H9 (cell line): Measurements from ENCODE around the gene FBXL15. TPM values are rescaled to one million over a fixed set of nuclear protein-coding genes. Genes with fewer than 3 reads are reported as not detected.

Source experiments
- DNase-seq: peaks from one replicate; pipeline ENCODE4 v3.0.0-alpha.2; 2017
- H2AFZ ChIP-seq: one replicate; pipeline ENCODE4 v1.6.1; 2013; ENCODE audit warnings: mild to moderate bottlenecking, low read length, control low read depth, moderate library complexity
- H2AK5ac ChIP-seq: 2 replicates; pipeline ENCODE4 v1.6.1; 2013; ENCODE audit warnings: low read length, control low read depth, mixed read lengths; ENCODE audit not compliant: insufficient read length
- H2BK120ac ChIP-seq: one replicate; pipeline ENCODE4 v1.6.1; 2013; ENCODE audit warnings: low read depth, mild to moderate bottlenecking, low read length, control low read depth, inconsistent platforms; ENCODE audit not compliant: poor library complexity, severe bottlenecking
- H2BK12ac ChIP-seq: 2 replicates; pipeline ENCODE4 v1.6.1; 2013; ENCODE audit warnings: low read length, control low read depth, mixed read lengths, low read depth; ENCODE audit not compliant: insufficient read length
- H2BK15ac ChIP-seq: 2 replicates; pipeline ENCODE4 v1.6.1; 2013; ENCODE audit warnings: low read depth, low read length, control low read depth
- H2BK20ac ChIP-seq: one replicate; pipeline ENCODE4 v1.6.1; 2013; ENCODE audit warnings: low read depth, mild to moderate bottlenecking, low read length, control low read depth, inconsistent platforms; ENCODE audit not compliant: poor library complexity, severe bottlenecking
- H2BK5ac ChIP-seq: 2 replicates; pipeline ENCODE4 v1.6.1; 2013; ENCODE audit warnings: low read length, control low read depth, mixed read lengths; ENCODE audit not compliant: insufficient read length
- H3K14ac ChIP-seq: 2 replicates; pipeline ENCODE4 v1.6.1; 2013; ENCODE audit warnings: low read length, control low read depth; ENCODE audit not compliant: insufficient read depth
- H3K18ac ChIP-seq: 2 replicates; pipeline ENCODE4 v1.6.1; 2013; ENCODE audit warnings: low read depth, mild to moderate bottlenecking, mixed read lengths, low read length, control low read depth; ENCODE audit not compliant: insufficient read length
- H3K23ac ChIP-seq: 2 replicates; pipeline ENCODE4 v1.6.1; 2013; ENCODE audit warnings: low read length, control low read depth, mixed read lengths, low read depth; ENCODE audit not compliant: insufficient read length
- H3K23me2 ChIP-seq: 2 replicates; pipeline ENCODE4 v1.6.1; 2013; ENCODE audit warnings: low read depth, mild to moderate bottlenecking, mixed read lengths, low read length, control low read depth; ENCODE audit not compliant: insufficient read length, poor library complexity, severe bottlenecking
- H3K27ac ChIP-seq: 2 replicates; pipeline ENCODE4 v1.5.1; 2013; ENCODE audit warnings: low read length, control low read depth, mixed read lengths, low read depth; ENCODE audit not compliant: insufficient read length
- H3K27me3 ChIP-seq: 2 replicates; pipeline ENCODE4 v1.6.1; 2013; ENCODE audit warnings: low read length, control low read depth, inconsistent platforms; ENCODE audit not compliant: insufficient read depth
- H3K4ac ChIP-seq: 2 replicates; pipeline ENCODE4 v1.6.1; 2013; ENCODE audit warnings: low read depth, mild to moderate bottlenecking, control low read depth, inconsistent platforms, low read length, moderate library complexity
- H3K4me1 ChIP-seq: 2 replicates; pipeline ENCODE4 v1.6.1; 2013; ENCODE audit warnings: low read length, control low read depth, inconsistent platforms; ENCODE audit not compliant: insufficient read depth
- H3K4me2 ChIP-seq: 2 replicates; pipeline ENCODE4 v1.6.1; 2013; ENCODE audit warnings: low read length, control low read depth, mixed read lengths; ENCODE audit not compliant: insufficient read length, insufficient read depth
- H3K56ac ChIP-seq: 2 replicates; pipeline ENCODE4 v1.6.1; 2013; ENCODE audit warnings: low read depth, mild to moderate bottlenecking, mixed read lengths, low read length, control low read depth; ENCODE audit not compliant: insufficient read length
- H3K79me1 ChIP-seq: 2 replicates; pipeline ENCODE4 v1.6.1; 2013; ENCODE audit warnings: low read depth, mild to moderate bottlenecking, moderate library complexity, low read length, control low read depth, inconsistent platforms; ENCODE audit not compliant: insufficient read depth, poor library complexity, severe bottlenecking
- H3K79me2 ChIP-seq: 2 replicates; pipeline ENCODE4 v1.6.1; 2013; ENCODE audit warnings: low read length, control low read depth, inconsistent platforms; ENCODE audit not compliant: insufficient read depth
- H3K9ac ChIP-seq: 2 replicates; pipeline ENCODE4 v1.6.1; 2013; ENCODE audit warnings: low read length, control low read depth, mixed read lengths; ENCODE audit not compliant: insufficient read length; ENCODE audit errors: extremely low read depth
- H3K9me3 ChIP-seq: one replicate; pipeline ENCODE4 v1.6.1; 2013; ENCODE audit warnings: low read depth, low read length, inconsistent platforms; ENCODE audit not compliant: control insufficient read depth
- H3T11ph ChIP-seq: one replicate; pipeline ENCODE4 v1.6.1; 2013; ENCODE audit warnings: mild to moderate bottlenecking, low read length, control low read depth, inconsistent platforms
- H4K20me1 ChIP-seq: one replicate; pipeline ENCODE4 v1.6.1; 2013; ENCODE audit not compliant: control insufficient read depth, insufficient read length, insufficient read depth
- H4K5ac ChIP-seq: 2 replicates; pipeline ENCODE4 v1.6.1; 2013; ENCODE audit warnings: low read depth, mild to moderate bottlenecking, mixed read lengths, low read length, control low read depth; ENCODE audit not compliant: insufficient read length
- H4K8ac ChIP-seq: replicated peaks from 2 replicates; pipeline ENCODE4 v1.6.1; 2013; ENCODE audit warnings: low read length, control low read depth, mixed read lengths, low read depth; ENCODE audit not compliant: insufficient read length
- H4K91ac ChIP-seq: 2 replicates; pipeline ENCODE4 v1.6.1; 2013; ENCODE audit warnings: low read depth, mild to moderate bottlenecking, moderate library complexity, mixed read lengths, low read length, control low read depth; ENCODE audit not compliant: insufficient read length
- H3K27ac Mint-ChIP-seq, 3 experiments: 2 replicates in 2 of 3; 3 replicates in 1 of 3; pipeline ENCODE4 v1.8.0; 2020 to 2021; ENCODE audit warnings: mixed read lengths in 3 of 3, mild to moderate bottlenecking in 1 of 3, moderate library complexity in 1 of 3
- H3K27me3 Mint-ChIP-seq: 2 replicates; pipeline ENCODE4 v1.8.0; 2021; ENCODE audit warnings: low read depth, mild to moderate bottlenecking, moderate library complexity, mixed read lengths
- H3K36me3 Mint-ChIP-seq, 3 experiments: 2 replicates in 2 of 3; 3 replicates in 1 of 3; pipeline ENCODE4 v1.8.0; 2020 to 2021; ENCODE audit warnings: low read depth in 3 of 3, mixed read lengths in 3 of 3; ENCODE audit not compliant: insufficient read depth in 1 of 3
- H3K4me1 Mint-ChIP-seq, 2 experiments: 2 replicates each; pipeline ENCODE4 v1.8.0; 2020; ENCODE audit warnings: mixed read lengths in 2 of 2
- H3K4me3 Mint-ChIP-seq, 2 experiments: 2 replicates in 1 of 2; 3 replicates in 1 of 2; pipeline ENCODE4 v1.8.0; 2020 to 2021; ENCODE audit warnings: mild to moderate bottlenecking in 2 of 2, mixed read lengths in 2 of 2, moderate library complexity in 1 of 2
- H3K9me3 Mint-ChIP-seq, 2 experiments: 2 replicates in 1 of 2; 3 replicates in 1 of 2; pipeline ENCODE4 v1.8.0; 2020; ENCODE audit warnings: mild to moderate bottlenecking in 2 of 2, mixed read lengths in 2 of 2, moderate library complexity in 1 of 2
- WGBS: extraction: QIAGEN DNeasy Blood & Tissue Kit; methylation state at CpG from one replicate; pipeline ENCODE4 v1.1.7; 2013; ENCODE audit warnings: missing lambda C conversion rate, low lambda C conversion rate, mixed read lengths; ENCODE audit not compliant: insufficient read length; ENCODE audit errors: extremely low coverage; 5-methylcytosine and 5-hydroxymethylcytosine counted together
- total RNA-seq: library from RNA; stranded (reverse); gene quantifications from 2 replicates; pipeline ENCODE4 v1.2.1, GENCODE V29; 2021
- TF ChIP-seq, protein P1 (sequence below): fragments of 200-600 bp; sonication (generic); conservative IDR thresholded peaks from 3 replicates; pipeline ENCODE4 v1.8.0; 2021; ENCODE audit warnings: antibody characterized with exemption, mild to moderate bottlenecking

FBXL15 gene
- total RNA-seq, 1 experiment from 2014 or later, result 9.1 TPM

DNA sequence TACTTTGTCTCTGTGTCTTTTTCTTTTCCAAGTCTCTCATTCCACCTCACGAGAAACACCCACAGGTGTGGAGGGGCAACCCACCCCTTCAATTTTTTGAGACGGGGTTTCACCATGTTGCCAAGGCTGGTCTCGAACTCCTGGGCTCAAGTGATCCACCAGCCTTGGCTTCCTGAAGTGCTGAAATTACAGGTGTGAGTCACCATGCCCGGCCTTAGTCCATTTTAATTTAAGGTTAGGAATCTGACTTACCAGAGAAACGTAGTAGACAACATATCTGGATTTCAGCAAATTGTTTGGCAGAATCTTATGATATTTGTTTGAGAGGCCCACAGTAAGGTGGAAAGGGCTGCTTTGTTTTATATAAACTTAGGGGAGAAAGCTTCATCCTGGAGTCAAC is 28.3 kb upstream of the FBXL15 start:
- Mint-ChIP-seq H3K9me3 (no peaks in the 10 kb centered on the region), H3K4me1 (peaks cover 32 to 42% of the 10 kb centered on the region in 2 experiments), H3K36me3 (peaks cover 0 to 4% (median 2%) of the 10 kb centered on the region in 3 experiments; a peak in 4 of 7 replicates), H3K27ac (no peak overlapping the region), H3K27me3 (peaks cover 56% of the 10 kb centered on the region), H3K4me3 (peak overlapping the region in 1 of 2 experiments; percentile 5; a peak in 1 of 5 replicates)
- no peak for DNase-seq
- no peak overlapping the region for H3K4ac ChIP-seq
- H3K18ac ChIP-seq, result no peak overlapping the region
- H3K4me2 ChIP-seq, result no peak overlapping the region
- no peak overlapping the region for H2BK5ac ChIP-seq
- H3K9me3 ChIP-seq, result no peaks in the 10 kb centered on the region
- TF ChIP-seq, protein P1, sequence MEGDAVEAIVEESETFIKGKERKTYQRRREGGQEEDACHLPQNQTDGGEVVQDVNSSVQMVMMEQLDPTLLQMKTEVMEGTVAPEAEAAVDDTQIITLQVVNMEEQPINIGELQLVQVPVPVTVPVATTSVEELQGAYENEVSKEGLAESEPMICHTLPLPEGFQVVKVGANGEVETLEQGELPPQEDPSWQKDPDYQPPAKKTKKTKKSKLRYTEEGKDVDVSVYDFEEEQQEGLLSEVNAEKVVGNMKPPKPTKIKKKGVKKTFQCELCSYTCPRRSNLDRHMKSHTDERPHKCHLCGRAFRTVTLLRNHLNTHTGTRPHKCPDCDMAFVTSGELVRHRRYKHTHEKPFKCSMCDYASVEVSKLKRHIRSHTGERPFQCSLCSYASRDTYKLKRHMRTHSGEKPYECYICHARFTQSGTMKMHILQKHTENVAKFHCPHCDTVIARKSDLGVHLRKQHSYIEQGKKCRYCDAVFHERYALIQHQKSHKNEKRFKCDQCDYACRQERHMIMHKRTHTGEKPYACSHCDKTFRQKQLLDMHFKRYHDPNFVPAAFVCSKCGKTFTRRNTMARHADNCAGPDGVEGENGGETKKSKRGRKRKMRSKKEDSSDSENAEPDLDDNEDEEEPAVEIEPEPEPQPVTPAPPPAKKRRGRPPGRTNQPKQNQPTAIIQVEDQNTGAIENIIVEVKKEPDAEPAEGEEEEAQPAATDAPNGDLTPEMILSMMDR, result no peak
- H2BK15ac ChIP-seq, result no peak overlapping the region
- no peaks in the 10 kb centered on the region for H3K79me1 ChIP-seq
- no peak overlapping the region for H3K23ac ChIP-seq
- H4K5ac ChIP-seq, result no peak overlapping the region
- H3K23me2 ChIP-seq, result peaks cover 17% of the 10 kb centered on the region
- no peaks in the 10 kb centered on the region for H3K79me2 ChIP-seq
- peaks cover 4% of the 10 kb centered on the region for H4K20me1 ChIP-seq
- no peak overlapping the region for H2BK120ac ChIP-seq
- no CpG with 5 or more reads among the region's 5 CpGs for WGBS
- H3K56ac ChIP-seq, result no peak overlapping the region
- H4K8ac ChIP-seq, result no peak overlapping the region
- no peak overlapping the region for H3K9ac ChIP-seq
- no peak overlapping the region for H2AFZ ChIP-seq
- H3K27ac ChIP-seq, result no peak overlapping the region
- H3K4me1 ChIP-seq, result no peaks in the 10 kb centered on the region
- H2BK20ac ChIP-seq, result no peak overlapping the region
- no peak overlapping the region for H2BK12ac ChIP-seq
- peaks cover 11% of the 10 kb centered on the region; the same call in 1 of the 2 replicates for H3K27me3 ChIP-seq
- H4K91ac ChIP-seq, result no peak overlapping the region
- no peak overlapping the region for H3T11ph ChIP-seq
- H3K14ac ChIP-seq, result no peak overlapping the region
- no peak overlapping the region for H2AK5ac ChIP-seq
